ENCODE results near the gene PPEF2. TPM values are rescaled to one million over a fixed set of nuclear protein-coding genes. Genes with fewer than 3 reads are reported as not detected.

The PPEF2 gene
- total RNA-seq, 1 donor from 2014 or later = not detected

- H3K79me2 ChIP-seq (ENCODE audit: insufficient read depth, low read length) = no peaks in the 10 kb centered on the region
- no peak overlapping the region for H3K9ac ChIP-seq (ENCODE audit: low read length)
- H3K27me3 ChIP-seq (ENCODE audit: insufficient read depth, low read length) = peaks cover 5% of the 10 kb centered on the region
- H3K36me3 ChIP-seq (ENCODE audit: insufficient read depth, low read length) = no peaks in the 10 kb centered on the region
- no peak for TF ChIP-seq EZH2 (IDR thresholded peaks at IDR 0.05; ENCODE audit: insufficient read depth, low read length)
- TF ChIP-seq CTCF (IDR thresholded peaks at IDR 0.05; ENCODE audit: insufficient read depth, low read depth, low read length) = no peak
- Mint-ChIP-seq H3K27me3 (ENCODE audit: low read depth, unreplicated experiment) (peaks cover 13% of the 10 kb centered on the region), H3K4me3 (ENCODE audit: unreplicated experiment) (no peak overlapping the region), H3K9me3 (ENCODE audit: unreplicated experiment) (peaks cover 4% of the 10 kb centered on the region), H3K36me3 (ENCODE audit: low read depth, unreplicated experiment) (no peaks in the 10 kb centered on the region), H3K27ac (ENCODE audit: unreplicated experiment) (no peak overlapping the region), H3K4me1 (ENCODE audit: low read depth, unreplicated experiment) (no peaks in the 10 kb centered on the region)
- no peak overlapping the region for H2AFZ ChIP-seq (ENCODE audit: low read depth, low read length)
- H3K4me2 ChIP-seq (ENCODE audit: low read length) = no peak overlapping the region
- FAIRE-seq (no peak), DNase-seq (ENCODE audit: low read depth) (no peak)
- H3K9me3 ChIP-seq (ENCODE audit: insufficient read depth, low read depth, low read length) = no peaks in the 10 kb centered on the region
- no peaks in the 10 kb centered on the region for H4K20me1 ChIP-seq (ENCODE audit: insufficient read depth, low read length)
- H3K27ac ChIP-seq (ENCODE audit: low read depth, low read length) = no peak overlapping the region
- H3K4me1 ChIP-seq (ENCODE audit: insufficient read depth, low read length) = no peaks in the 10 kb centered on the region
- H3K4me3 ChIP-seq (ENCODE audit: insufficient read depth, low read depth, low read length) = no peak overlapping the region
These were observed 26.0 kb downstream of the PPEF2 start for GRCh38 chr4:75876218-75876617.

GRCh38 chr4:75869100-75869499, 33.2 kb downstream of the PPEF2 start:
- H3K27me3 ChIP-seq (ENCODE audit: insufficient read depth, low read length) = no peaks in the 10 kb centered on the region
- Mint-ChIP-seq H3K9me3 (ENCODE audit: unreplicated experiment) (no peaks in the 10 kb centered on the region), H3K27me3 (ENCODE audit: low read depth, unreplicated experiment) (peaks cover 11% of the 10 kb centered on the region), H3K36me3 (ENCODE audit: low read depth, unreplicated experiment) (no peaks in the 10 kb centered on the region), H3K27ac (ENCODE audit: unreplicated experiment) (no peak overlapping the region), H3K4me3 (ENCODE audit: unreplicated experiment) (no peak overlapping the region), H3K4me1 (ENCODE audit: low read depth, unreplicated experiment) (no peaks in the 10 kb centered on the region)
- DNase-seq (ENCODE audit: low read depth) (no peak), FAIRE-seq (no peak)
- no peak for TF ChIP-seq CTCF (IDR thresholded peaks at IDR 0.05; ENCODE audit: insufficient read depth, low read depth, low read length)
- TF ChIP-seq EZH2 (IDR thresholded peaks at IDR 0.05; ENCODE audit: insufficient read depth, low read length) = no peak
- no peaks in the 10 kb centered on the region for H3K4me1 ChIP-seq (ENCODE audit: insufficient read depth, low read length)
- H3K27ac ChIP-seq (ENCODE audit: low read depth, low read length) = no peak overlapping the region
- no peaks in the 10 kb centered on the region for H3K9me3 ChIP-seq (ENCODE audit: insufficient read depth, low read depth, low read length)
- H3K4me3 ChIP-seq (ENCODE audit: insufficient read depth, low read depth, low read length) = no peak overlapping the region
- H3K79me2 ChIP-seq (ENCODE audit: insufficient read depth, low read length) = no peaks in the 10 kb centered on the region
- no peak overlapping the region for H3K9ac ChIP-seq (ENCODE audit: low read length)
- no peaks in the 10 kb centered on the region for H3K36me3 ChIP-seq (ENCODE audit: insufficient read depth, low read length)
- no peaks in the 10 kb centered on the region for H4K20me1 ChIP-seq (ENCODE audit: insufficient read depth, low read length)
- H3K4me2 ChIP-seq (ENCODE audit: low read length) = no peak overlapping the region
- H2AFZ ChIP-seq (ENCODE audit: low read depth, low read length) = no peak overlapping the region

- Histone ChIP-seq H3K36me3 (ENCODE audit: insufficient read depth, low read length) (no peaks in the 10 kb centered on the region), H3K27ac (ENCODE audit: low read depth, low read length) (no peak overlapping the region), H3K4me3 (ENCODE audit: insufficient read depth, low read depth, low read length) (no peak overlapping the region), H3K9ac (ENCODE audit: low read length) (no peak overlapping the region), H3K9me3 (ENCODE audit: insufficient read depth, low read depth, low read length) (no peaks in the 10 kb centered on the region), H4K20me1 (ENCODE audit: insufficient read depth, low read length) (no peaks in the 10 kb centered on the region), H3K4me1 (ENCODE audit: insufficient read depth, low read length) (no peaks in the 10 kb centered on the region), H3K27me3 (ENCODE audit: insufficient read depth, low read length) (no peaks in the 10 kb centered on the region), H2AFZ (ENCODE audit: low read depth, low read length) (no peak overlapping the region), H3K79me2 (ENCODE audit: insufficient read depth, low read length) (no peaks in the 10 kb centered on the region), H3K4me2 (ENCODE audit: low read length) (no peak overlapping the region)
- TF ChIP-seq CTCF (IDR thresholded peaks at IDR 0.05; ENCODE audit: insufficient read depth, low read depth, low read length) (no peak), EZH2 (IDR thresholded peaks at IDR 0.05; ENCODE audit: insufficient read depth, low read length) (no peak)
- Mint-ChIP-seq H3K27me3 (ENCODE audit: low read depth, unreplicated experiment) (peaks cover 13% of the 10 kb centered on the region), H3K4me1 (ENCODE audit: low read depth, unreplicated experiment) (no peaks in the 10 kb centered on the region), H3K27ac (ENCODE audit: unreplicated experiment) (no peak overlapping the region), H3K36me3 (ENCODE audit: low read depth, unreplicated experiment) (no peaks in the 10 kb centered on the region), H3K4me3 (ENCODE audit: unreplicated experiment) (no peak overlapping the region), H3K9me3 (ENCODE audit: unreplicated experiment) (no peaks in the 10 kb centered on the region)
- FAIRE-seq (no peak), DNase-seq (ENCODE audit: low read depth) (no peak)
These were observed 35.1 kb downstream of the PPEF2 start for GRCh38 chr4:75867130-75867529.

Measured in astrocyte (in vitro differentiated cells and primary cell).